NCI-H1436 (cell line): ENCODE data around the gene CTNNBIP1.
A peak's percentile ranks its signal among the peaks of the same experiment; 100 is the strongest.
"Not testable (repeated sequence)": the region's sequence is repeated elsewhere in the genome, so short reads cannot be mapped to it uniquely, and the experiment has no call there.

Source experiments
- DNase-seq: peaks from one replicate; lab custom pipeline; 2025; lab: John Stamatoyannopoulos, UW

Gene CTNNBIP1

DNA sequence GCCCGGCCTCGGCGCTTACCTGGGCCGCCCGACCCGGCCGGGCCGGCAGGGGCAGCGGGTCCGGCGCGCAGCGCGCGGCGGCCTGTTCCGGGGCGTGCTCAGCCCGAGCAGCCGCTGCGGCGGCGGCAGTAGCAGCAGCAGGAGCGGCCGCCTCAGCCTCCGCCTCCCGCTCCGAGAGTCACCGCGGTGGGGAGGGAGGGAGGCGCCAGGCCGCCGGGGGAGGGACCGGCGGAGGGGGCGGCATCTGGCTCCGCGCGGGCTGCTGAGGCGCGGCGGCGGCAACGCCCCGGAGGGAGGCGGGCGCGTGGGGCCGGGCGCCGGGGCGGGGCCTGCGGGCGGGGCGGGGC, at the start of gene CTNNBIP1:
Gene CTNNBIP1, minus strand, starts transcription at position 194 of the 347 bp plus-strand sequence. CDS start 38,205 bp downstream, outside the sequence.
- DNase-seq = no peak

- peak; percentile 2 for DNase-seq
Measured at GRCh38 chr1:9957726-9958125, 47.7 kb upstream of the CTNNBIP1 start.

GRCh38 chr1:9946315-9946714, 36.2 kb upstream of the CTNNBIP1 start:
- no peak for DNase-seq

- peak; percentile 89 for DNase-seq
Measured at GRCh38 chr1:9942939-9943788, 33.1 kb upstream of the CTNNBIP1 start, which contains the start of the genes LZIC and NMNAT1. Gene LZIC, minus strand, starts transcription at chr1:9943391. Its CDS starts 6,772 bp downstream, at chr1:9936619. Gene NMNAT1, plus strand, starts transcription at chr1:9943475. Its CDS starts 28,599 bp downstream, at chr1:9972074.

- peak; percentile 21 for DNase-seq
Measured at GRCh38 chr1:9942399-9942938, 32.4 kb upstream of the CTNNBIP1 start.

GRCh38 chr1:9929431-9930385, 19.6 kb upstream of the CTNNBIP1 start:
- DNase-seq = no peak

DNA sequence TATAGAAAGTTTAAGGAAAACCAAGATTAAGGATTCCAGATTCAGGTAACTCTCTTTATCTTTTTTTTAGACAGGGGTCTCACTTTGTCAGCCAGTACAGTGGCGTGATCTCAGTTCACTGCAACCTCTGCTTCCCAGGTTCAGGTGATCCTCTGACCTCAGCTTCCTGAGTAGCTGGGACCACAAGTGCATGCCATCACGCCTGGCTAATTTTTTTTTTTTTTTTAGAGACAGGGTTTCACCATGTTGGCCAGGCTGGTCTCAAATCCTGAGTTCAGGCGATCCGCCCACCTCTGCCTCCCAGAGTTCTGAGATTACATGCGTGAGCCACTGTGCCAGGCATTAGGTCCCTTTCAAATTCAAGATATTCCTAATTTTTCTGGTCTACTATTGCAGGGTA, 17.2 kb upstream of the CTNNBIP1 start:
- no peak for DNase-seq

DNA sequence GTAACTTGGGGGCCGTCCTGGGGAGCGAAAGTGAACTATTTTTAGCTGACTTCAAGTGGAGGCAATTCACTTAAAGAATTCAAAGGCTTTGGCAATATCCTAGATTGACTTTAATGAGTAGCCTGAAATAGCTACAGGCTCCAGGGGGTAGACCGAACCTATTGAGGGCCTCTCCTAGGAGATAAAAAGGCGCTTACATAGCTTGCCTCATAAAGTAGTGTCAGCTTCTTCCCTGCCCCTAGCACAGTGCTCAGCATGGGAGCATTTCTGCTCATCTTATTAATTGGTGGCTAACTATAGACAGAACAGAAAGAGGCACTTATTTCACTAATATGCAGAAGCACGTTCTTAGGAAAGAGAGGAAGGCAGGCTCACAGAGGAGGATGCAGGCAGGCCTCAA, 12.3 kb upstream of the CTNNBIP1 start:
- DNase-seq = no peak

GRCh38 chr1:9920606-9921005, 10.5 kb upstream of the CTNNBIP1 start:
- no peak for DNase-seq

DNA sequence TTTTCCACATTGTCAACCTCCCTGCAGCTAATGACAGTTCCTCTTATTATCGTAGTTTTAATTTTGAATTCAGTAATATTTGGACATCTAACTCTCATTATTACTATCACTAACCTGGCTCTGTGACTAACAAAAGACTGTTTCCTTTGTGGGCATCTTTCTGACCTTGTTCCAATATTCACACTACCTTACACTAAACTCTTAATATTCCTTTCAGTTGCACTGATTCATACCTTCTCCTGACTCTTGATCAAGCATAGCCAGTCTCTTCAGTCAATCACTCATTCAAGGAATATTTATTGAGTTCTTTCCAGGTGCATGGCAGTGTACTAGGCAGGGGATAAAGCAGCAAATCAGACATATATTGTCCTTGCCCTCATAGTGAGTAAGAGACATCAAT, 7.8 kb upstream of the CTNNBIP1 start:
- DNase-seq = no peak

DNA sequence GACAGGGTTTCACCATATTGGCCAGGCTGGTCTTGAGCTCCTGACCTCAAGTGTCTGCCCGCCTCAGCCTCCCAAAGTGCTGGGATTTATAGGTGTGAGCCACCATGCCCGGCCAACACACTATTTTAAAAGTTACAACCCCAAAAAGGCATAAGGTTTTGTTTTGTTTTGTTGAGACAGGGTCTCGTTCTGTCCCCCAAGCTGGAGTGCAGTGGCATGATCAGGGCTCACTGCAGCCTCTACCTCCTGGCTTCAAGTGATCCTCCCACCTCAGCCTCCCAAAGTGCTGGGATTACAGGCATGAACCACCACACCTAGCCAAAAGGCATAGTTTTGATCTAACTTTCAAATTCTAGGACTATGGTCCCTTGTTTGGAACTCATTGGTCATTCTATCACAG, 7.4 kb upstream of the CTNNBIP1 start:
- DNase-seq = not testable (repeated sequence)

DNA sequence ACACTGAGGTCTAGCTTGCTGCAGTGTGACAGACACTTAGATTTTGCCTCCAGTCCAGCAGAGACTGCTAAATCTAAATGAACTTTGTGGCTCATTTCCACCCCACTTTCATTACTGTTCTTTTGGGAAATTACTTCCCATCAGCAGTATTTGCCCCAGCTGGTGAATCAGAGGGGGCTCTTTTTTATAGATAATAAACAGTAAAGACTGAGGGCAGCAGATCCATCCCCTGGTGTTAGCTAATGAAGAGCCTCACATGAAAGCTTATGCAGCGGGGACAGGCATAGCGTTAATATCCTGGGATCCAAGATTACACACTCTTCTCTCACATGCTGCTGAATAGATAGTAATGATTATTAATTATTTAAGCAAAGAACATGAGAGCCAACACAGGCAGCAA, 6.4 kb upstream of the CTNNBIP1 start:
- DNase-seq = no peak

GRCh38 chr1:9914610-9914937, 4.5 kb upstream of the CTNNBIP1 start:
- no peak for DNase-seq

GRCh38 chr1:9912264-9912936, 2.3 kb upstream of the CTNNBIP1 start:
- DNase-seq = no peak

DNA sequence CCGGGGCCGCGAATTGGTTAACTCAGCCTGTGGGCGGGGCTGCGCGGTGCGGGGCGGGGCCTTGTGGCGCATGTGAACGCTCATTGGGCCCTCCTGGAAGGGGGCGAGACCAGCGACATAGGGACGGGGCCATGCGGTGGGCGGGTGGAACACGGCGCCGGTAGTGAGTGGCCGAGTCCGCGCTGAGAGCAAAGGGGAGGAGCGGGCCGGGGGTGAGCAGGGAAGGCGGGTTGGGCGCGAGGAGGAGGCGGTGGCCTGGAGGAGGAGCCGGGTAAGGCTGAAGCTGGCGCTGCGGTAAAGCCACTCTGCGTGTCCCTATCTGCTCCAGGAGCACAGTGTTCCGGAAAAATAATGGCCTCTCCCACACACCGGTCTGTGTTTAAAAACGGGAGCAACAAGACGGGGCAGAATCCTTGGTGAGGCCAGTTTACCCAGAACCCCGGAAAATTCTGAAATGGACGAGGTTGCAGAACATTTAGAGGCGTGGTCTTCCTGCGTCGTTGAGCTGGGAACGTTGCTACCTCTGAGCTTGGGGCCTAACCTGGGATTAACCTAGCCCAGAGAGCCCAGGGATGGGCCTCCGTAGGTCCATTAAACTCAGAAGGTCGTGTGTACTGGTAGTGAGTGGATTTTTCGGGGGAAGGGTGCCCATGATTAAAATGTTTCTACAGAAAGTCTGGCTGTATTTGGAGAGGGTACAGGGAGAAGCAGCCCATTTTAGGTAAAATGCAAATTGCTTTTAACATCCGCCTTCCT, 532 bp upstream of the CTNNBIP1 start:
- peak; percentile 99 for DNase-seq

- no peak for DNase-seq
Measured at GRCh38 chr1:9909234-9910046, 629 bp downstream of the CTNNBIP1 start.

DNA sequence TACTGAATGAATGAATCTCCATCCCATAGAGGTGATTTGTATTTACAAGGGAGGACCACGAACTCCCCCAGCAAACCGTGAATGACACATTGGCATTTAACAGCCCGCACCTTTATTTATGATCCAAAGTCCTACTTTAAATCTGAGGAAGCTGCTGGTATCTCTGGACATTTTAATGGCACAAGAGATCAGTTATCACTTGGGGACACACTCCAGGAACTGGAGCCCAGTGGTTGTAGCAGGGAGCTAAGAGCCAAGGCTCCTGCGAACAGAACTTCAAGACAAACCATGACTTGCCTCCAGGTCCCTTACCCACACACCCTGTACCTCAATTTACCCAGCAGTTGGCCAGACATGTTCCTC, 1.2 kb downstream of the CTNNBIP1 start:
- no peak for DNase-seq

GRCh38 chr1:9907441-9907840, 2.6 kb downstream of the CTNNBIP1 start:
- DNase-seq = no peak

DNA sequence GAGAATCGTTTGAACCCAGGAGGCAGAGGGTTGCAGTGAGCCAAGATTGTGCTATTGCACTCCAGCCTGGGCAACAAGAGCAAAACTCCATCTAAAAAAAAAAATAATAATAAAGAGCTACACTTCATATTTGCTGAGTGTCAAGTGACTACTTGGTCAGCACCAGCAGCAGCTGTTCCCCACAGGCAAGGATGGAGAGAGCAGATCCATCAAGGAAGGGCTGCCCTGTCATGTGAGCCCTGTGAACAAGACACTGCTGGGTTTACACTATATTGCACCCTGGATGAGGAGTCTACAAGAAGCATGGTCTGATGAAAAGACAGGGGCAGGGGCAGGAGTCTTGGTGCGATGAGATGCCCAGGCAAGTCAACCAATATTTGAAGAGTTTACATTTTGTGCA, 3.6 kb downstream of the CTNNBIP1 start:
- no peak for DNase-seq

DNA sequence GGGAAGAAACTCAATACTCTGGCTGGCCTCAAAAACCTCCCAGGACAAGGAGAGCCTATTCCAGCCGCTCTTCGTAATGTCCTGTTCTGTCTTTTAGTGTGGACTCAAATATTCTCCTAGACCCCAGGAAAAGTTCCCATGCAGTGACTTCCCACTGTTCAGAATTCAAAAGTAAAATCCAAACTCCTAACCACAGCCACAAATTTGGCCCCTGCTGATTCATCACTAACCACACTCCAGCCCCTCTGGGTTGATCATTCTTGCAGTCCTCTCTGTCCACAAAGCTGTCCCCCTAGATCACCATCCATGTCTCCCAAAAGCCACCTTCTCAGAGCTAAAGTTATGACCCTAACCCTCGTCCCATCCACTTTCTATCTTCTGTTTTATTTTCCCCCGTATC, 5.1 kb downstream of the CTNNBIP1 start:
- no peak for DNase-seq
